Measurements from ENCODE around the gene NAV3.

Gene NAV3

DNA sequence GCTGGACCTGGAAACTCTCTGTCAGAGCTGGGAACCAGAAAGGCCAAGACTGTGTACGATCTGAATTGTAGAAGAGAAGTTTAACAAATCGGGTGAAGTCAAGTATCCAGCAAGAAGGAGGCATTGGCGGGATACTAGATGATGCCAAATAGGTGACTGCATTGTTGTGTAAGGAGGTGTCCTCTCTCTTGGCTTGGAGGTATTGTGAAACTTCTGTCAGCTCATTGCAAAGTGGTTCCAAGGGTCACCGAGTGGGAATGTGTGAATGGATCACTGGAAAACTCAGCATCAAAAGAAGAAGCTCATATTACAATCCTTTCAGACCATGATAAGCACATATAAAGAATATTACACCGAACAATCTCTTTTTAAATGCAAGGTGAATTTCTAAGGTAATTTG, 11.7 kb downstream of the NAV3 start:
- DNase-seq (ENCODE audit: low spot score) = no peak

DNA sequence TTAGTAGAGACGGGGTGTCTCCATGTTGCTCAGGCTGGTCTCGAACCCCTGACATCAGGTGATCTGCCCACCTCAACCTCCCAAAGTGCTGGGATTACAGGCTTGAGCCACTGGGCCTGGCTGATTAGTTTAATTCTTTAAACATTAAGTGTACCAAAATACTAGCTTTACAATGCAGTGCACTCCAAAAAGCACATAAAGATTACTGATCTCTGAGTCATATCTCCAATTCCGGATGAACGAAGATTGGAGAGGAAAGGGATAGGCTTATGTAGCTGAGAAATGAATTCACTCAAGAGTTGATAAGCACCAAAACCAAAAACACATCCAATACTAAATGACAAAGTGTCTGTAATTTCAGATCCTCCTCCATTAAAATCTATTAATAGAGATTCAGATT, 15.1 kb downstream of the NAV3 start:
- DNase-seq (ENCODE audit: low spot score) = no peak

DNA sequence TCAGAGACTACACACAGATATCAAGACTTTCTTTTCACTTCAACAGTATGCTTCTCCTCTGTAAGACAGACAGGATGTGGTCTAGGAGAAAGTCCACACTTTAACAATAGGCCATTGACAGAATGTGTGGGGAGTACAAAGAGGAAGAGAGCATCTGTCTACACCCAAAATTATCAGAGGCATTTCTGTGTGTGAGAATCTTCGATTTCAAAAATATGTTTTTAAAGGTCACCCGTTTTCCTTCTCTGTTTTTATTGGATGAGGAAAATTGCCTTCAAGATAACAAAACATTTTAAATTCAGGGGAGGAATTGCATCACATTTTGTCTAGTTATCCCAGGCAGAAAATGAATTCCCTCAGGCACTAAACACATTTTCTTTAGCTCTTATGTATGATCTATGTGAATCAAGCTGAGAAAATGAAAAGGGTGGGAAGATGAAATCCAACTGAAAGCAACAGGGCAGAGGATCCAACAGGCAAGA, 16.4 kb downstream of the NAV3 start:
- DNase-seq (ENCODE audit: low spot score) = peak; percentile 65

DNA sequence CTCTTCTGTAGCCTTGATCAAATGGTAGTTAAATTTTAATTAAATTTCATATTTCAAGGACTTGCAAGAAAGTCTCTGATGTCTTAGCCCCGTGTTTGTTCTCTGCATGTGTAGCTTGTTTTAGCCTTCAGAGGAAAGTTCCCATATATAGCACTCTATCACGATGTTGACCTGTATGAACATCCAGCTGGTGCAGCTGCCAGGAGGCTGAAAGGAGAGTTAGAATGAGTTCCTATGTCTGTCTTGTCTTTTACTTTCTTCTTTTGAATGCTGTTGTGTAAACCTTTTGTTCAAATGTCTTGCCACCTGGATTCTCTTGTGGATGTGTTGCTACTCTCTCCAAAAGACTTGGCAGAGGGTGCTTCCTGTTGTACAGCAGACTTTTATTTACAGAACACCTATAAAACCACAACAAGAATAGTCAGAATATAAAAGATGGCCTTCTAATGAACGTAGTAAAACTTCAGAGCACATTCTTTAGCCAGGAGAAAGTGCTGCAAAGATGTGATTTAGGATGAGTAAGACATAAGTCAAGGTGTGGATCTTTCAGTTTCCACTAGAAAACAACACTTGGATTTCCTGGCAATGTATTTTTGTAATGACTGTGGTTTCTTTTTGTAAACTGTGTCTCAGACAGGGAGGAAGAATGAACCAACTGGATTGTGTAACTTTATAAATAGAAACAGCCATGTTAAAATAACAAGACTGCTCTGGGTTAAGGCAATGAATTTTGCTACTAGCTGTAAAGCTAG, 17.2 kb downstream of the NAV3 start:
- DNase-seq (ENCODE audit: low spot score) = peak; percentile 66

DNA sequence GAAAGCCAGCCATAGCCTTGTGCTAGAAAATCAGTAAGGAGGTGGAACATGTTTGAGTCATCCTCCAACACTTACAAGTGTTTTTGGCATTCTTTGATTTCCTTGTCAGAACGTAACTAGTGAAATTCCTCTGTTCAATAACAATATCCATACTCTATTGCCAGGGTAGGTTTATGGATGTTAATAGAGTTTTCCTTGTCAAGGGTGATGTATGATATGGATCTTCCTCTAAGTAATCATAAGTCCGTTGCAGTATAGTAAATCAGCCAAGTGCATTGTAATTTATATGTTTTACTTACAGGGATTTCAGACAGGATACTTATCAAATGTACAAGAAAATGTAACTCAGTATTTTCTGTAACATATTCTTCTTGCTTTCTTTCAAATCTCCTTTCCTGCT, 19.4 kb downstream of the NAV3 start:
- no peak for DNase-seq (ENCODE audit: low spot score)

DNA sequence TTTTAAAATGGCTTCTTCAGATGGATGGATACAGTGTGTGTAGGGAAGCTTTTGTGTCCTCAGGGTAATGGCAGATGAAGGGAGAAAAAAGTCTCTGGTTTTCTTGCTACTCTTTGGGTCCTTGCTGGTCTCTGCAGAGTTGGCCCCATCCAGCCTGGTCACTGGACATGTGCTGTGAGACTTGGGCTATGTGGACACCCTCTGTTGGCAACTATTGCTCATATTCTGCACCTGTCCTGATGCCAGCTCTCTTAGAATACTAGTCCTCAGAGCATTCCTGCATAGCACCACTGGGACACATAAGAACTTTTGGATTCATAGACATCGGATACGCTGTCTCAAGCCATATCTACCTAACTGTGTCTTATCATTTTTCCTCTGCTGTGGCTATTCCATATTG, 20.0 kb downstream of the NAV3 start:
- no peak for DNase-seq (ENCODE audit: low spot score)

DNA sequence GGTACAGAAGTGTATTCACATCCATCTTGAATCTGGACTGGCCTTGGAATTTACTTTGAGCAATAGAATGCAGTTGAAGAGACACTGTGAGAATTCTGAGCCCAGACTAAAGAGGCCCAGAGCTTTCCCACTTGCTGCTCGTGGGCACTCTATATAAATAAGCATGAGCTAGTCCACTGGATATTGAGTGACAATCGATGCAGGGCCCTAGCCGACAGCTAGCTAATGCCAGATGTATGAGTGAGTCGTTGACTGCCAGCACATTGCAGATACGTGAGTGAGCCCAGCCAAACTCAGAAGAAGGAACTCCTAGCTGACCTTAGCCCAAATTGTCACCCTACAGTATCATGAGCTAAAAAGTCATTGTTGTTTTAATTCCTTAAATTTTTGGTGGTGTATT, 24.9 kb downstream of the NAV3 start:
- DNase-seq (ENCODE audit: low spot score) = no peak

DNA sequence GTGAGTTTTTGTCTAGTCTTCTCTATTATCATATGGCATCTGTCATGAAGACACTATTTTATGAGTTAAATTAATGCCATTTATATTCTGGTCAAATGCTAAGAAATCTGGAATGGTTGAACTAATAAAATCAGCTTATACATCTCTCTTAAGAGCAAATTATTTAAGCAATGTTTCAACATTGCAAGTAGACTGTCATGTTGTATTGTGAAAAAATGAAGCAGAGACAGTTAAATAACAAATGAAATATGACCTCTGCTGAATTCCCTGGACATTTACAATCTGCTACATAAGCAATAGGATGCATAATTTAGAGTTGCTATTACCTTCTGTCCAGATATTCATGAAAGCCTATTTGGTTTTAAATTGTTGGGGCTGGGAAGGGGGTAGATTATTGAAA, 30.6 kb downstream of the NAV3 start:
- no peak for DNase-seq (ENCODE audit: low spot score)

DNA sequence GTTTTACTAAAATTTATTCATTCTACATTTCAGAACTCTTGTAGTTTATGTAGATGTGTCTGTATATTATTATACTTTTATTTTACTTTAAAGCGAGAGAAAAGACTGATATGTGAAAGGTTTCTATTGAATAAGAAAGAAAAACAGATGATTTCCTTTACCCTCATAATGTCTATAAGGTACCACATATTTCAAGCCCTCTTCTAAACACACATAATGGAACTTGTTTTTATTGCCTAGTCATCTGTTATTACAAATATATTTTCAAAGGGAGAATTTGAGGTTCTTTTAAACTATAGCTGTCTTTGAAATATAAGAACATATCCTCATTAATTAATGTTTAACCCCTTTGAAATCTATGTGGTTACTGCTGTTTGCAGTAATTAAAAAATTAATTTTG, 34.5 kb downstream of the NAV3 start:
- no peak for DNase-seq (ENCODE audit: low spot score)

DNA sequence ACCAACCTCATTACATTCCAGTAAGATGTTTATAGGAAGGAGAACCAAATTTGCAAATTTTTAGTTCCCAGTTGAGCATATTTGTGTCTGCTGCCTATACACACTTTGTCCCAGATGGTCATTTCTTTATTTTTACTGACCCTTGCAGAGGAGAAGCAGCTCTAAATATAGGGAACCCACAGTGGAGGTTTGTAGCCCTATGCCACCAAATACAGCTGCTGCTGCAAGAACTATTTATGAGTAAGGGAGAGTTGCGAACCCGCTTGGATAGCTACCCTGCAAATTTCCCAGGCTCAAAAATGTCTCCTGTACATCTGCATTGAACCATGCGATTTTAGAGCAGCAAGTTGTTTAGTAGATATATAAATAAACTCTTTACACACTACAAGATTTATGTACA, 48.2 kb downstream of the NAV3 start:
- DNase-seq (ENCODE audit: low spot score) = peak; percentile 34

DNA sequence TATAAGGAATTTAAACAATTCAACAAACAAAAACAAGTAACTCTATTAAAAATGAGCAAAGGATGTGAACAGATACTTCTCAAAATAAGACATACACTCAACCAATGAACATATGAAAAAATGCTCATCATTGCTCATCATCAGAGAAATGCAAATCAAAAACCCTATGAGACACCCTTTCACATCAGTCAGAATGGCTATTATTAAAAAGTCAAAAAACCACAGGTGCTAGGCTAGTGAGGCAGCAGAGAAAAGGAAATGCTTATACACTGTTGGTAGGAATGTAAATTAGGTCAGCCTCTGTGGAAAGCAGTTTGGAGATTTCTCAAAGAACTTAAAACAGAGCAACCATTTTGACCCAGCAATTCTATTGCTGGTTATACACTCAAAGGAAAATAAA, 52.0 kb downstream of the NAV3 start:
- DNase-seq (ENCODE audit: low spot score) = no peak

DNA sequence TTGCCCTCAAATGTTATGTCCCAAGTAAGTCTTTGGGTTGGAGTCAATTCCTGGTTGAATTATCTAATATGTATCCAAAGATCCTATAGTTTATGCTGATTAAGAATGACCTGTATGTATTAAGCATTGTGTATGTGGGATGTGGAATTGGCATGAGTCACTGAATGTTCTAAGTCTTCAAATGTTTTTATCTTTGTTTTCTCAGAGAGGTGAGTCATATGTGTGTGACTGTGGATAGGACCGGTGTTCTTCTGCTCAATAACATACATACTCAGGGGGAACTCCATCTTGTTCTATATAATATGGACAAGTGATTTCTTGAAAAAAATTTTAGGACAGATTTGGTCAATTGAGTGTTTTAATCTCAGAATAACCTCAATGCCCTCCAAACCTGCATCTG, 57.9 kb downstream of the NAV3 start:
- DNase-seq (ENCODE audit: low spot score) = no peak

DNA sequence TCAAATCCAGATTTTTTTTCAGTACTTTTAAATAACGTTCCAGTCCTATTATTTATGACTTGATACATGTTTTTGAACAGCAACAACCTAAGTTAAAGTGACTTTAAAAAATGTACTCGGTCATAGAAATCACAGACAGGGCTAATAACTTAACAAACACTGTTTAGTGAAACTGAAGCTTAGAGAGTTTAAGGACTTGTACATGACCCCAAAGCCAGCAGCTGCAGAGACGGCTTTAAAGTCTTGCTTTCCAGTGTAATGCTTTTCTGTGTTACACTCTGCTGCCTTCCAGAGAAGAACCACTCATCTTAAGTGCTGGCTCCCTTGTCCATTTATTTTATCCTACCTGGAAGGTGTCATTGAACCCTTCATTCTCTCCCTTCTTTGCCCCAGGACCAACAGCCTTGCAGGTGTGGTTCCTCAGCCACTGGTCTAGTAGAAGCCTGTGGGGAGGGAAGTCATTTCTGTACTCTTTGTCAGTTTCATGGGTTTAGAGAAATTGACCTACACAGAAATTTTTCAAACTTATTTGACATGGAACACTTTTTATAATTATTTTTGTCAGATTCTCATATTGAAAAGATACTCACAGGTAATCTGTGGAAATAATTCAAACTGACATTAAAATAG, 60.9 kb downstream of the NAV3 start:
- no peak for DNase-seq (ENCODE audit: low spot score)

DNA sequence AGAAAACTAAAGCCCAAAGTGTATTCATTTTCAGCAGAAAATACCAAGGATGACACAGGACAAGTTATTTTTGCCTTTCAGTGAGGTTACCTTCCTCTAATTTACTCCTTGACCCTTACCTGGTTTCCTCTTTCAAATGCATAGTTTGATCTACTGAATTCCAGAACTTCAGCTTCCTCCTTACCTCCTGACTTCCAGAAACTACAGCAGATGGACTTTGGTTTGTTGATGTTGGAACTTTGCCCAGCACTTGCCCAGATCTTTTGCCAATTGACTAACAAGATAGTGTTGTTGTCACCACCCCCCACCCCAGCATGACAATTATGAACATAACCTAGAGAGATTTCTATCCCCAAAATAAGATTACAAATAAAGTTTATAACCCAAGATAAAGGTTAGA, 63.2 kb downstream of the NAV3 start:
- DNase-seq (ENCODE audit: low spot score) = no peak

DNA sequence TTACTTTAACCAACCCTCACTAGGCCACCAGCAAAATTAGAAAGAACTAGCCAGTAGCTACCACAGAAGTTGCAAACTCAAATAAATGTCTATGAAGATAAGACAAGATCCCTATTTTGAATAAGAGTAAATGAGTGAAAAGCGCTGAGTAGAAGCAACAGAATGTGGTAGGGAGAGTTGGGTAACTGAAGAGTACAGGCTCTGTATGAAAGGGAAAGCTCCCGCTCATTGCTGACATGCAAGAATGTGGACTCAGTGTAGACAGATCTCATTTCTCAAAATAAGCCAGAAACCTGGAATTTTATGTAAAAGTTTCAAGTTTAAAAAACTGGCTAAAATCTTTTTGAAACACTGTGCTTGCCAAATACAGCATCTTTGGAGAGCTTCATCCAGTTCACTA, 63.9 kb downstream of the NAV3 start:
- no peak for DNase-seq (ENCODE audit: low spot score)

DNA sequence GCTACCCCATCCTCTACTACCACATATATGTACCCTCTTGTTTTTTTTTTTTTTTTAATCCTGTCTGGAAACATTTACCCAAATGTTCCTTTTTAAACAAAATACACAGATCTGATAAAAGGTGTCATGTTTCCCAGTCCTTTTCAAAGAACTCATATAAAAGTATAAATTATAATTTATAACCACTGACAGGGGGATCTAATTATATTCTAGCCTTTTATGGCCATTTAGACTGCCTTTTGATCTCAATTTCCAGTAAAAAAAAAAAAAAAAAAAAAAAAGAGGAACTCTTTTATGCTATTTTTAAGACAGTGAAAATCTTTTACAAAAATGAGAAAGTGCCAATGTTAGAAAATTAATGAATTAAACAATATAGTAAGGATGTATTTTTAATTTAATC, 65.0 kb downstream of the NAV3 start:
- DNase-seq (ENCODE audit: low spot score) = no peak

DNA sequence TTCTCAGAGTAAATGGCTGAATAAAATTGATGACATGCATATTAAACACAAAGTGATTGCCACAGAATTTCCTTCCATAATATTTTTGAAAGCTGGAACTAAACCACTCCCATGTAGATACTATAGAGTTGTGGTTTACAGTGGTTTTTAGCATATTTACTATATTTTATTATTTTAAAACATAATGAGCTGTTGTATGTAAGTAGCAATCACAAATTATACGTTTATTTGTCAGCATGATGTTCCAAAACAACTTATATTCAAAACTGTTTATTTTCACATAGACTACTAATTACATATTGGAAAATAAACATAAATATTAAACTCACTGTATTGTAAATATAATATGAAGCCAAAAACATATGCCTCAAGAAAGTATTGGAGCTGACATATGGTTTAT, 77.2 kb downstream of the NAV3 start:
- no peak for DNase-seq (ENCODE audit: low spot score)

DNA sequence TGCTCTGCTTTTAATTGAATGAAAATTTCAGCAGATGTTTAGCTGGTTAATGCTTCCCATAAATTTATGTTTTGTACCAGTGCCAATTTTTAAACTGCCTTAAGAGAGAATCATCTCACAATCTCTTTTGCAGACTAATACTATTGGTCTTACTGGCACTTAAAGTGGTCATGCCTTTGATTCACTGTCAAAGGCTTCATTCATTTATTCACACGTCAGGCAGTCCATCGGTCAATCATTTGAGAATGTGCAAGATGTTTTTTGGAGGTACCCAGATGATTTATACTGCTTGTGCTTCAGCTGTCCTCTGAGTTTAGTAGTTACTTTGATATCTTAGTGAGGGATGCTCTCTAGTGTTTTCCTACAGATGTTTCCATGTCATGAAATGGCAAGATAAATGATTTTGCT, 83.4 kb downstream of the NAV3 start:
- no peak for DNase-seq (ENCODE audit: low spot score)

DNA sequence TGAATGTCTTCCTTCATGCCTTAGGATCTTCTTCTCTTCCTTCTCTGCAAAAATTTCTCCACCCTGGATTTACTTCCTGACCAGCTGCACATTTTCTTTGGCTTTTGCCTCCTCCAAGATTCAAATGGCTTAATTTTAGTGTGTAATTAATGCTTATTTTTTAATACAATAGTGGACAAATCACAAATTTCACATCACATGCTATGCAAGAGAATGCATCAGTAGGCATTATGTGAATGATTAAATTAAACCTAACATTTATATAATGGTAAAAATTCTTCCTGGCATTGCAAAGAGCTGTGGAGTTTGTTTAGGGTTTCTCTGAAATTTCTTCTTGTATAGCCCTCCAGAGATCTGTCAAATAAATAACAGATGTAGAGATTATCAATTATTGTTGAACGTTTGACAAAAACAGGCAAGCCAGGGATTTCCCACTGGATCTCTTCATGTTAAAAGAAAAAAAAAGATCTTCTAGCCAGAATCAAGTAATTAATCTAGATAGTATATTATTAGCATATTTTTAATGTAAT, 84.4 kb downstream of the NAV3 start:
- no peak for DNase-seq (ENCODE audit: low spot score)

DNA sequence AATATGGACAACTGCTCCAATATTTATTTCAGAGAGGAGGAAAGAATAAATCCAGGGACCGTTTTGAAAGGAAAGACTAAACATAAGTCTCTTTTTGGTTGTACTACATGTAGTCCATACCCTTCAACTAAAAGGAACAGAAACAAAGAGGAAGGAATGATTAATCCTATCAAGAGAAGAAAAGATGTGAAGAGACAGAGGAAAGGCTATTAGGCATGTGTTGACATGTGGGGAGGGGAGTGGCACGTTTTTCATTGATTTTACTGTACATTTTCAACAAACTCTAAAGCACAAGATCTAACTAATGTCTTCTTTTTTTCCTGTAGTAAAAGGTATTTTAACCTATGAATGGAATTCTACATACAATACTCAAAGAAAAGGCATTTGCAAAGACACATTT, 85.6 kb downstream of the NAV3 start:
- DNase-seq (ENCODE audit: low spot score) = no peak

DNA sequence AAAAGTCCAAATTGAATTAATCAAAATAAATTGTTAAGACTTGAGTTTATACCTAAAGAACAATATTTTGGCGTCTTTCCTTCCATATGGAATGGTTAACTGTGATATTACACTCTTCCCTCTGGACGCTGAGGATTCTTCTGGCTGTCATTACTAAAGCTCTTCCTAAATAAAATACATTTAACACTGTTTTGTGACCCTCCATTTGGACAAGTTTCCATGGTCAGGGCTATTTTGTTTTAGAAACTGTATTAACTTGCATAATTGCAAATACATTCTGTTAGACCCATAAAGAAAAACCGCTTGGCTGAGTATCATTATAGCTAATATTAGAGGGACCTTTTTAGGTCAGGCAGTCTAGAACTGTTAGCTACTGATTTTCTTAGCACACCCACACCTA, 87.4 kb downstream of the NAV3 start:
- no peak for DNase-seq (ENCODE audit: low spot score)

DNA sequence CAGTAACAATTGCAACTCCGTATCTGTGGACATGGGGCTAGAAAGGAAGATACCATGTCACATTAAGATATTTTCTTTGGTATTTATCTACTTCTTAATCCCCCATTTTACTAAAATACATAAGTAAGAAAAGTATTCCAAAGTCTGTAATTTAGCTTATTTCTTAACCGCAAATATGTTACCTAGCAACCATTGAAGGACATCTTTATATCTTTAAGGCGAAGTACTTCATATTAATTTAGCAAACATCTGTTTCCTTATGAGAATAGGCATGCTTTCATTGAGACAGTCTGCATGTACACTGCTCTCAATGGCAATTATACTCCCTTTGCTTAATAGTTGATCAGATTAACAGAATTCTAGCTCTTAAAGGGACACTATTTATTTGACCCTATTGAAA, 88.8 kb downstream of the NAV3 start:
- DNase-seq (ENCODE audit: low spot score) = no peak

DNA sequence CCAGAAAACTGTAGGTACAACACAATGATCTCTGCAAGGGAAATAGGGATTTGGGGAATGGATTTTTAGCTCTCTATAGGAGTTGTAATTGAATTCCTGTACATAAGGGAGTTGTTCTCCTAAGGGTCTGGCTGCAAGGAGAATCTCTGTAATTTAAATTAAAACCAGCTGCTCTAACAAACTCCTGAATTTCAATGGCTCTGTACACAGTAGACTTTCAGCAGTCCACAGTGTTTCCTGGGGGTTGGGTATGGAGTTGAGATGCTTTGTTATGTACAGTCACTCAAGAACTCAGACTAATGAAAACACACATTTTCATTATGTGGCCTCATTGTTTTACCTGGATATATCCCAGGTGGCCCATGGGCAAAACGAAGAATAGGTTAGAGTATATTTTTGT, 93.2 kb downstream of the NAV3 start:
- DNase-seq (ENCODE audit: low spot score) = no peak

DNA sequence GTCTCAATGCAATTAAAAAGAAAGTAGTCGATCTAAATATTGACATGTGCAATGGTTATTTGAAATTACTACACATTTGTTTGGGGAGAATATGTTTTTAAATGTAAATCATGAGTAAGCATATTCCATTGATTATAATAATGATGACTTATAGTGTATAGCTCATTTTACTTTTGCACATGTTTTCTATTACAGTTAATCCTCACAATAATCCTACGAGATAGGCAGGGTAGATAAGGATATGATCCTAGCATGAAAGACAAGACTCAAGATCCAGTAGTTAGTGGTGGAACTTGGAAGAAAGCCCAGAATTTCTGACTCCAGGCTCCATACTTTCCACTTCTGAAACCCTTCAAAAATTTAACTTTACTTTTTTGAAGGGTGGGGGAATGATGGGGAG, 94.0 kb downstream of the NAV3 start:
- DNase-seq (ENCODE audit: low spot score) = no peak
